ENCODE data around the gene IRF6.

The IRF6 gene

DNA sequence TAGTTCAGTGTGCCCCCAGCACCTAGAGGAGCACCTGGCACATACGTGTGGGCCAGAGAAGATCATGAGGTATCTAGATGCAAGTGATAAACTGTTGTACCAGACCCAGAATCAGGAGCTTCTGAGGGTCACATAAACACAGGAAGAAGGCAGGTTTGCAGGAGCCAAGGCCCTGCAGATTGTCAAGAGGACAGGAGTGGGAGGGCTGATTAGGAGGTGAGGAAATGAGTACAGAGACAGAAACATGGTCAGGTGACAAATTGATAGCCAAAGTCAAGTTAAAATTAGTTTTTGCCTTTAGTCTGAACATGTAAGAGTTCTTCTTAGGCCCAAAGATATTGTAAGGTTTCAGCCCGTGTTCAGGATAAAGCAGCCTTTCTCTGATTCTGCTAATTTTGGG, 64.1 kb downstream of the IRF6 start:
- H3K4me3 ChIP-seq (replicated peaks; ENCODE audit: low read depth, low read length), result no peak overlapping the region
- TF ChIP-seq, protein P1, sequence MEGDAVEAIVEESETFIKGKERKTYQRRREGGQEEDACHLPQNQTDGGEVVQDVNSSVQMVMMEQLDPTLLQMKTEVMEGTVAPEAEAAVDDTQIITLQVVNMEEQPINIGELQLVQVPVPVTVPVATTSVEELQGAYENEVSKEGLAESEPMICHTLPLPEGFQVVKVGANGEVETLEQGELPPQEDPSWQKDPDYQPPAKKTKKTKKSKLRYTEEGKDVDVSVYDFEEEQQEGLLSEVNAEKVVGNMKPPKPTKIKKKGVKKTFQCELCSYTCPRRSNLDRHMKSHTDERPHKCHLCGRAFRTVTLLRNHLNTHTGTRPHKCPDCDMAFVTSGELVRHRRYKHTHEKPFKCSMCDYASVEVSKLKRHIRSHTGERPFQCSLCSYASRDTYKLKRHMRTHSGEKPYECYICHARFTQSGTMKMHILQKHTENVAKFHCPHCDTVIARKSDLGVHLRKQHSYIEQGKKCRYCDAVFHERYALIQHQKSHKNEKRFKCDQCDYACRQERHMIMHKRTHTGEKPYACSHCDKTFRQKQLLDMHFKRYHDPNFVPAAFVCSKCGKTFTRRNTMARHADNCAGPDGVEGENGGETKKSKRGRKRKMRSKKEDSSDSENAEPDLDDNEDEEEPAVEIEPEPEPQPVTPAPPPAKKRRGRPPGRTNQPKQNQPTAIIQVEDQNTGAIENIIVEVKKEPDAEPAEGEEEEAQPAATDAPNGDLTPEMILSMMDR (IDR thresholded peaks at IDR 0.05; ENCODE audit: low read depth, low read length, missing control alignments), result no peak
- no peak for DNase-seq (ENCODE audit: extremely low read depth, low read depth)

DNA sequence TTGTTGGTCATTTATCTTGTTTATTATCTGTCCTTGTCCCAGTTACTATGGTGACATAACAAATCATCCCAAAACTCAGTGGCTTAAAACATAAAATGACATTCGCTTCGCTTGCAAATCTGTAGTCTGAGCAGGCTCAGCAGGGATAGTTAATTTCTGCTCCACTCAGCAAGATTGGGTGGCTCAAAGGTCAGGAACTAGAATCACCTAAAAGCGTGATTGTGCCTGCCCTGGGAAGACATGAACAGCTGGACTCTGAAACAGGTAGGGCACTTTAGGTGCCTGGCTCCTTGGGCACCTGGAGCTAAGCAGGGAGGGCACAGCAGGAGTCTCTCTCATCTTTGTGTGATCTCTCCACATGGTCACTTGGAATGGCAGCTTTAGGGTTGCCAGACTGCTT, 64.7 kb downstream of the IRF6 start:
- TF ChIP-seq, protein P1 (IDR thresholded peaks at IDR 0.05; ENCODE audit: low read depth, low read length, missing control alignments), result no peak
- no peak overlapping the region for H3K4me3 ChIP-seq (replicated peaks; ENCODE audit: low read depth, low read length)
- no peak for DNase-seq (ENCODE audit: extremely low read depth, low read depth)

DNA sequence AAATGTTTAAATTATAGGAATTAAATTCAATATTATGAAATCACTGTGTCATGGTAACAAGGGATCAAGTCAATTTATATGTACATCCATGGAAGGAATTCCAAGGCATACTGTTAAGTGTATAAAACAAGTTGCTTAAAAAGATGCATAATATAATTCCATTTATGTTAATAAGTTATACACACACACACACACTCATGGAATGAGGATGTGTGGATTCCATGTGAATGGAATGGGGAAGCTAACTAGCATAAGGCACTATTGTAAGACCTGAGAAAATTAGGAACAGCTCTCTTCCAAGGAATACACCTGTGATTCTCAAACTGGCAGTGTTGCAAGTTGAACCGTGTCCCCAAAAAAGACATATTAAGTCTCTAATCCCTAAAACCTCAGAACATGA, 67.7 kb downstream of the IRF6 start:
- H3K4me3 ChIP-seq (replicated peaks; ENCODE audit: low read depth, low read length), result no peak overlapping the region
- no peak for DNase-seq (ENCODE audit: extremely low read depth, low read depth)
- TF ChIP-seq, protein P1 (IDR thresholded peaks at IDR 0.05; ENCODE audit: low read depth, low read length, missing control alignments), result no peak

DNA sequence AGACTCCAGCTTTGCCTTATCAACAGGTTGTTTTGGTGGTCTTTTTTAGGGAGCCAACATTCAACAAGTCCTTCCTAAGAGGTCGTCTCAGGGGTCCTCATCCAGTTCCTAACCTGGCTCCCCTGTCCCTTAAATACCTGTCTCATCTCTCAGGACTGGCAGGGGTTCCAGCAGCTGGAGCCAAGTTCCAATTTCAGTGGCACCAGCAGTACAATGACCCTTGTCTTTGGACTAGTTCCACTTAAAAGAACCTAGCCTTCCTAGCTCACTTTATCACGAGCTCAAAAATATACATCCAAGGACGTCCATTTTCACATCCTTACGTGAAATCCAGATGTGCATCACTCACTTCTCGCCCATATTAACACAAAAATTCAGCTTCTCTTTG, 68.8 kb downstream of the IRF6 start:
- TF ChIP-seq, protein P1 (IDR thresholded peaks at IDR 0.05; ENCODE audit: low read depth, low read length, missing control alignments), result no peak
- no peak overlapping the region for H3K4me3 ChIP-seq (replicated peaks; ENCODE audit: low read depth, low read length)
- no peak for DNase-seq (ENCODE audit: extremely low read depth, low read depth)

DNA sequence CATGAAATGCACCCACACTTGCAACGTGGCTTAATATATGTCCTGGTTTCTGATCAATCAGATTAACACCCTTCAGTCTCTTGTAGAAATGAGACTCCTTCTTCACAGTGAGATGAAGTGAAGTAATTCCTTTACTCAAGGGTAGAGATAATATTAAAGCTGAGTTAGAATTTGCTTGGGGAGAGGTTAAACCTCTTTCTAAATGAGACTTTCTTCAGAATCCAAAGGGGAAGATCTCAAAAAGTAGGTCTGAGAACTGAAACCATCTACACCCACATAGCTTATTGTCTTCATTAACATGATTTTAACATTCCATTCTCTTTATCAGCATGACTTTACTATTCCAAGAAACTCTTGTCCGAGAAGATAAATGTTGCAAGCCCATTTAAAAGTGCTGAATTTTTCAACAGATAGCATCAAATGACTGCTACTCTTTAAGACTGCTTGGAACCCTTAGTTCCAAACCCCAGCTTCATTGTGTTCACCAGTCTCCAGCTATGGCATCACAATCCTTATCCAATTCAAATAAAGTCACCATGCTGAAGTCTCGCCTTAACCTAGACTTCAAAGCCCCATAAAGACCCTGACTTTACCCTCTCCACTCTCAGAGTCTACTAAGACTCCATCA, 69.3 kb downstream of the IRF6 start:
- TF ChIP-seq, protein P1 (IDR thresholded peaks at IDR 0.05; ENCODE audit: low read depth, low read length, missing control alignments), result no peak
- no peak overlapping the region for H3K4me3 ChIP-seq (replicated peaks; ENCODE audit: low read depth, low read length)
- DNase-seq (ENCODE audit: extremely low read depth, low read depth), result no peak
